ENCODE data around the gene SOX6.

Gene SOX6

DNA sequence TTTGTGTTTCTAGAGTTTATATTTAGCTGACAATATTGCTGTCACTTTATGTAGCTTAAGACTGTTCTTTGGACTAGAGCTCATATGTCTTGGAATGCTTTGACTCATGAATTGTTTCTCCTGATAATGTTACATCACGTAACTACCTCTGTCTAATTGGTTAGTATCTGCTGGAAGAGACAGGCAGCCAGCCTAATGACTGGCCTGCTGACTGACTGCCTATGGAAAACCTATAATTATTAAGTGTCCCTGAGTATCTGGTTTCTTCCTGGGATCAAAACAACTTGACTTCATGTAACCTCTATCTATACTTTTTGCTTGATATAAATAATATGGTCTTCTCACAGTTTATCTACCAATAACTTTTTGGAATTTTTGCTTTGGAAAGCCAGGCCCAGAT, 9.4 kb downstream of the SOX6 start:
- no peak for DNase-seq

DNA sequence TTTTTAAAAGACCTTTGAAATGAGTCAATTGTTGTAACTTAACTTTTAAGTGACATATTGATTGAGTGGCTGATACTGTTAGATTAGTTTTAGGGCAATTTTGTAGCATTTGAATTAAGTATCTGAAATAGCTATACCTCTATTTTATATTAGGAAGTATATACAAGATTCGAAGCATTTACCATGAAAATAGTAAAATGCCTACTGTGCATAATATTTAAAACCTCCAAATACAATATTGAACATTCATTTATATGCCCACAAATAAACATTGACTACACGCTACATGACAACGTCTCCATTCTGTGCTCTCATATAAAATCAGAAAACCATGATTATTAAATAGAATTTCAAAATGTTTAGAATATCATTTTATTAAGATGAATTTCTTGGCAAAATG, 14.5 kb downstream of the SOX6 start:
- Histone ChIP-seq H3K4me2 (ENCODE audit: low read depth, low read length) (no peak overlapping the region), H3K9me3 (replicated peaks; ENCODE audit: insufficient read depth, low read length) (no peaks in the 10 kb centered on the region), H3K9ac (ENCODE audit: low read length) (no peak overlapping the region), H3K9me2 (replicated peaks; ENCODE audit: insufficient read depth, low read length) (no peaks in the 10 kb centered on the region), H3K27ac (ENCODE audit: low read length) (no peak overlapping the region), H2AFZ (ENCODE audit: low read length) (no peak overlapping the region), H3K79me2 (ENCODE audit: low read length) (no peaks in the 10 kb centered on the region), H3K27me3 (replicated peaks; ENCODE audit: insufficient read depth, low read length) (no peaks in the 10 kb centered on the region), H4K20me1 (ENCODE audit: insufficient read depth, low read length) (no peaks in the 10 kb centered on the region), H3K36me3 (replicated peaks; ENCODE audit: insufficient read depth, low read length) (no peaks in the 10 kb centered on the region), H3K4me1 (ENCODE audit: low read length) (no peaks in the 10 kb centered on the region), H3K4me3 (ENCODE audit: low read length) (no peak overlapping the region), H3F3A (ENCODE audit: insufficient read depth, low read length) (no peaks in the 10 kb centered on the region)
- no peak for TF ChIP-seq EZH2 (optimal IDR thresholded peaks at IDR 0.05; ENCODE audit: low read depth, low read length)
- no peak for DNase-seq

More for the DNA sequence above, 9.4 kb downstream of the SOX6 start:
- H3K36me3 ChIP-seq (replicated peaks; ENCODE audit: insufficient read depth, low read length) = no peaks in the 10 kb centered on the region
- H3K9me3 ChIP-seq (replicated peaks; ENCODE audit: insufficient read depth, low read length) = no peaks in the 10 kb centered on the region
- H3K79me2 ChIP-seq (ENCODE audit: low read length) = no peaks in the 10 kb centered on the region
- H3K27me3 ChIP-seq (replicated peaks; ENCODE audit: insufficient read depth, low read length) = no peaks in the 10 kb centered on the region
- no peak overlapping the region for H3K4me2 ChIP-seq (ENCODE audit: low read depth, low read length)
- H3K4me3 ChIP-seq (ENCODE audit: low read length) = no peak overlapping the region
- no peaks in the 10 kb centered on the region for H3F3A ChIP-seq (ENCODE audit: insufficient read depth, low read length)
- no peak overlapping the region for H2AFZ ChIP-seq (ENCODE audit: low read length)
- TF ChIP-seq EZH2 (optimal IDR thresholded peaks at IDR 0.05; ENCODE audit: low read depth, low read length) (no peak), EZH2phosphoT487 (IDR thresholded peaks at IDR 0.05; ENCODE audit: low read length) (no peak)
- TF ChIP-seq, protein P1, sequence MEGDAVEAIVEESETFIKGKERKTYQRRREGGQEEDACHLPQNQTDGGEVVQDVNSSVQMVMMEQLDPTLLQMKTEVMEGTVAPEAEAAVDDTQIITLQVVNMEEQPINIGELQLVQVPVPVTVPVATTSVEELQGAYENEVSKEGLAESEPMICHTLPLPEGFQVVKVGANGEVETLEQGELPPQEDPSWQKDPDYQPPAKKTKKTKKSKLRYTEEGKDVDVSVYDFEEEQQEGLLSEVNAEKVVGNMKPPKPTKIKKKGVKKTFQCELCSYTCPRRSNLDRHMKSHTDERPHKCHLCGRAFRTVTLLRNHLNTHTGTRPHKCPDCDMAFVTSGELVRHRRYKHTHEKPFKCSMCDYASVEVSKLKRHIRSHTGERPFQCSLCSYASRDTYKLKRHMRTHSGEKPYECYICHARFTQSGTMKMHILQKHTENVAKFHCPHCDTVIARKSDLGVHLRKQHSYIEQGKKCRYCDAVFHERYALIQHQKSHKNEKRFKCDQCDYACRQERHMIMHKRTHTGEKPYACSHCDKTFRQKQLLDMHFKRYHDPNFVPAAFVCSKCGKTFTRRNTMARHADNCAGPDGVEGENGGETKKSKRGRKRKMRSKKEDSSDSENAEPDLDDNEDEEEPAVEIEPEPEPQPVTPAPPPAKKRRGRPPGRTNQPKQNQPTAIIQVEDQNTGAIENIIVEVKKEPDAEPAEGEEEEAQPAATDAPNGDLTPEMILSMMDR (IDR thresholded peaks at IDR 0.05; ENCODE audit: low read length) = no peak
- H3K27ac ChIP-seq (ENCODE audit: low read length) = no peak overlapping the region
- no peaks in the 10 kb centered on the region for H3K9me2 ChIP-seq (replicated peaks; ENCODE audit: insufficient read depth, low read length)
- no peak overlapping the region for H3K9ac ChIP-seq (ENCODE audit: low read length)
- no peaks in the 10 kb centered on the region for H4K20me1 ChIP-seq (ENCODE audit: insufficient read depth, low read length)
- H3K4me1 ChIP-seq (ENCODE audit: low read length) = no peaks in the 10 kb centered on the region

DNA sequence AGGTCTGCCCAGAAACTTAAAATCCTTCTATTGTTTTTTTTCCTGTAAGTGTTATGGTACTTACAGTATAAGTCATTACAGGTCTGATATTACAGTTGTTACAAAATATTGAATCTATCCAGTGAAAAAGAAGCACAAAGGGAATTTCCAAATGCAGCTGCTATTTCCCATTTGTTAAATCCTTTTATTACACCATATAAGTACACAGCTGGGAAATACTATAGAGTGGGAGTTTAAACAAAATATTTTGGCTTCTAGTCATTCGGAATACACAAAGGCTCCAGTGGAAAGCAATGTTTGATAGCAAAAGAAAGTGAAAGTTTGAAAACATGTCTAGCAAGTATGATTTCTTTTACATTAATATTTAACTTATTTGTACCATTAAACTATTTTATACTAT, 18.0 kb downstream of the SOX6 start:
- H3K4me3 ChIP-seq (ENCODE audit: low read length) = no peak overlapping the region
- TF ChIP-seq, protein P1 (IDR thresholded peaks at IDR 0.05; ENCODE audit: low read length) = no peak
- TF ChIP-seq EZH2phosphoT487 (IDR thresholded peaks at IDR 0.05; ENCODE audit: low read length) (no peak), EZH2 (optimal IDR thresholded peaks at IDR 0.05; ENCODE audit: low read depth, low read length) (no peak)
- no peaks in the 10 kb centered on the region for H3K79me2 ChIP-seq (ENCODE audit: low read length)
- H3K9me2 ChIP-seq (replicated peaks; ENCODE audit: insufficient read depth, low read length) = no peaks in the 10 kb centered on the region
- no peak overlapping the region for H3K9ac ChIP-seq (ENCODE audit: low read length)
- H3K27ac ChIP-seq (ENCODE audit: low read length) = no peak overlapping the region
- H3F3A ChIP-seq (ENCODE audit: insufficient read depth, low read length) = no peaks in the 10 kb centered on the region
- no peaks in the 10 kb centered on the region for H3K27me3 ChIP-seq (replicated peaks; ENCODE audit: insufficient read depth, low read length)
- no peaks in the 10 kb centered on the region for H3K4me1 ChIP-seq (ENCODE audit: low read length)
- no peaks in the 10 kb centered on the region for H3K9me3 ChIP-seq (replicated peaks; ENCODE audit: insufficient read depth, low read length)
- H2AFZ ChIP-seq (ENCODE audit: low read length) = no peak overlapping the region
- H3K36me3 ChIP-seq (replicated peaks; ENCODE audit: insufficient read depth, low read length) = no peaks in the 10 kb centered on the region
- no peaks in the 10 kb centered on the region for H4K20me1 ChIP-seq (ENCODE audit: insufficient read depth, low read length)
- no peak for DNase-seq
- H3K4me2 ChIP-seq (ENCODE audit: low read depth, low read length) = no peak overlapping the region

DNA sequence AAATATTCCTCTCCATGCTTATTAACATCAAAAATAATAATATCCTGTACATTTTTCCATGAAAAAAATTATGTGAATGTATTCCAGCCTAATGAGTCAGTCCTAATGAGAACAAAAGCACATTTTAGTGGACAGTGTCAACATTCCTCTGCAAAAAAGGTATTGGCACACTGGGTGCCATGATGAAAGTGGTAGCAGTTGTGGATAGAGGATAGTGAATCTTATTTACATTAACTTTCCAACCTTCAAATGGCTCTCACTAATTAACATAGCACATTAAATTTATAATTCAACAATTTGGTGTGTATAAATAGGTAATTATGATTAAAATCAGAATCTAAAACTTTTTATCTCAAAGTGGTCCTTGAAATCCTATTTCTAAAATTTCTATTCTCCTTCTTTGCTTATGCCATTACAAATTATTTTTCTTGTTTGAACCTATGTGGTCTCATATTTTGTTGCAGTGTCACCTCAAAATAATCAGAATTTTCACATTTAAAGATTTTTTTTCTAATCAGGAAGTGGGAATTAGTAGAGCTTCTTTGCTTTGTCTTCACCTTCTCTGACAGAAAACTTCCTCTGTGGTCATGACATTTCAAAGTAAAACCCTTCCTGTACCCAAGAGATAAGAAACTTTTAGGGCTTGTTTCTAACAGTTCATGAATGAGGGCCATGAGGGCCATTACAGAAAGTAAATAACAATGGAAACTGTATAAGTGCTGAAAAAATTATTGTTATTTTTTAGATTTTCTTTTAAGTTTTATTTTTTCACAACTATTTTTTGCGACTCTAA, 18.7 kb downstream of the SOX6 start:
- Histone ChIP-seq H3K9ac (ENCODE audit: low read length) (no peak overlapping the region), H3K4me1 (ENCODE audit: low read length) (no peaks in the 10 kb centered on the region), H4K20me1 (ENCODE audit: insufficient read depth, low read length) (no peaks in the 10 kb centered on the region), H2AFZ (ENCODE audit: low read length) (no peak overlapping the region), H3F3A (ENCODE audit: insufficient read depth, low read length) (no peaks in the 10 kb centered on the region), H3K9me2 (replicated peaks; ENCODE audit: insufficient read depth, low read length) (no peaks in the 10 kb centered on the region), H3K4me3 (ENCODE audit: low read length) (no peak overlapping the region), H3K27me3 (replicated peaks; ENCODE audit: insufficient read depth, low read length) (no peaks in the 10 kb centered on the region), H3K79me2 (ENCODE audit: low read length) (no peaks in the 10 kb centered on the region), H3K36me3 (replicated peaks; ENCODE audit: insufficient read depth, low read length) (no peaks in the 10 kb centered on the region), H3K4me2 (ENCODE audit: low read depth, low read length) (no peak overlapping the region), H3K27ac (ENCODE audit: low read length) (no peak overlapping the region), H3K9me3 (replicated peaks; ENCODE audit: insufficient read depth, low read length) (no peaks in the 10 kb centered on the region)
- peak; percentile 19 for DNase-seq
- no peak for TF ChIP-seq EZH2 (optimal IDR thresholded peaks at IDR 0.05; ENCODE audit: low read depth, low read length)
- no peak for TF ChIP-seq EZH2phosphoT487 (IDR thresholded peaks at IDR 0.05; ENCODE audit: low read length)
- TF ChIP-seq, protein P1 (IDR thresholded peaks at IDR 0.05; ENCODE audit: low read length) = no peak

Data from MM.1S (cell line).